Fibroblast of upper back skin (primary cell): ENCODE measurements around the gene ZNF665.
"Not testable (repeated sequence)": the region's sequence is repeated elsewhere in the genome, so short reads cannot be mapped to it uniquely, and the experiment has no call there.

ENCODE experiments used
- DNase-seq: peaks from one replicate; pipeline ENCODE4 v3.0.0-alpha.2; 2013

The ZNF665 gene

DNA sequence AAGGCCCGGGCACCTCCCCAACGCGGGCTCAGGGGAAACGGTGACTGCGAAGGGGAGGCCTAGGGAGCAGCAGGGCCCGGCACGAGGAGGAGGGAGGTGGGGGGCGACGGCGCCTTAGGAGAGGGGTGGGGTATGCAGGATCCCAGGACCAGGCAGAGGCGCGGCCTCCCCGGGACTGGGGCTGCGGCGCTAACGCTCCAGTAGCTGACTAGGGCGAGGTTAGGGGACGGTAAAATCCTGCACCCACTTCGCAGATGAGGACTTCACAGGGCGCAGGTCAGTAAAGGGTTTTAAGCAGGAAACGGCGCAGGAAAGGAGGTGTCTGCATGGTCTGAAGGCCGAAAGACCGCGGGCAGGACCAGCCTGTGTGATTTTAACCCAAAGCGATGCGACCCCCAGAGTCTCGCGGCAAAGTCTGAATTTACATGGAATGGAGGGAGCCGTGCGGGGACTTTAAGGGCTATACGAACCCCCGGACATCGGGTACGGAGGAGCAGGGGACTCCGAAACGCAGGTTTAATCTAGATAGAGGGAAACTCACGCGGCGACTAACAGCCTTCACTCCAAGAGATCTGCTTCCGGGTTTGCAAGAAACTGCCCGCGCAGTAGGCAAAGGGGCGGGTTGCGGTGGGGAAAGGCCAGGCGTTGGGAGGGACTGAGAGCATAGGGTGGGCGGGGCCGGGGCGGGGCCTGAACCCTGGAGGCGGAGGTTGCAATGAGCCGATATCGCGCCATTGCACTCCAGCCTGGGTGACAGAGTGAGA, at the start of gene ZNF665:
TSS of gene ZNF665 (minus strand) at position 588 of the 764 bp plus-strand sequence. CDS start 10,460 bp downstream, outside the sequence.
- DNase-seq, result peak; percentile 82

DNA sequence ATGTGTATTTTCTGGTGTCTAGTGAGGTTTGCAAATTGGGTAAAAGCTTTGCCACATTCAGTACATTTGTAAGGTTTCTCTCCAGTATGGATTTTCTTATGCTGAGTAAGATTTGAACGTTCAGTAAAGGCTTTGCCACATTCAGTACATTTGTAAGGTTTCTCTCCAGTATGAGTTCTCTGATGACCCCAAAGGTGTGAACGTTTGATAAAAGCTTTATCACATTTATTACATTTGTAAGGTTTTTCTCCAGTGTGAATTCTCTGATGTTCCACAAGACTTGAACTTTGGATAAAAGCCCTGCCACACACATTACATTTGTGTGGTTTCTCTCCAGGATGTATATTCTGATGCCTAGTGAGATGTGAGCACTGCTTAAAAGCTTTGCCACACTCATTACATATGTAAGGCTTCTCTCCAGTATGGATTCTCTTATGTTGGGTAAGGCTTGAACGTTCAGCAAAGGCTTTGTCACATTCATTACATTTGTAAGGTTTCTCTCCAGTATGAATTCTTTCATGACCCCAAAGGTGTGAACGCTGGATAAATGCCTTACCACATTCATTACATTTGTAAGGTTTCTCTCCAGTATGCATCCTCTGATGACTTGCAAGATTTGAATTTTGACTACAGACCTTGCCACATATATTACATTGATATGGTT, 44.1 kb upstream of the ZNF665 start:
- no peak for DNase-seq

DNA sequence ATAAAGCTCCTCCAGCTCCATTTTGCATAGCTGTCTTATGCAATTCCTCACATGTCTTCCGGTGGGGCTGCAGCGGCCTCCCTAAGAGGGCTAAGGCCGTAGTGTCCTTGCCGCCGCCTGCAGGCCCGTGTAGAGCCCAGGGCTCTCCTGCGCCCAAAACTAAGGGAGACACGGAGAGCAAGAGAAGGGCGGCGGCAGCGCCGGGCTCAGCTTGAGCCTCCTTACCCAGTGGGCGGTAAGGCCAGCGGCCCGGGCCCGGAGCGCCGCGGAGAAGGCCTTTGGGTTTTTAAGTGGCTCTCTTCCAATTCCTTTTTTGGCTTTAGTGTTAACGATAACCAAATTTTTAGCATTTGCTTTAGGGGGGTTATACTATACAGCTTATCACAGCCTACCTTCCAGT, 31.4 kb upstream of the ZNF665 start:
- DNase-seq, result no peak

DNA sequence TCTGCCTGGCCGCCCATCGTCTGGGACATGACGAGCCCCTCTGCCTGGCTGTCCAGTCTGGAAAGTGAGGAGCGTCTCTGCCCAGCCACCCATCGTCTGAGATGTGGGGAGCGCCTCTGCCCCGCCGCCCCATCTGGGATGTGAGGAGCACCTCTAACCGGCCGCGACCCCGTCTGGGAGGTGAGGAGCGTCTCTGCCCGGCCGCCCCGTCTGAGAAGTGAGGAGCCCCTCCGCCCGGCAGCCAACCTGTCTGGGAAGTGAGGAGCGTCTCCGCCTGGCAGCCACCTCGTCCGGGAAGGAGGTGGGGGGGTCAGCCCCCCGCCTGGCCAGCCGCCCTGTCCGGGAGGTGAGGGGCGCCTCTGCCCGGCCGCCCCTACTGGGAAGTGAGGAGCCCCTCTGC, 29.6 kb upstream of the ZNF665 start:
- not testable (repeated sequence) for DNase-seq

DNA sequence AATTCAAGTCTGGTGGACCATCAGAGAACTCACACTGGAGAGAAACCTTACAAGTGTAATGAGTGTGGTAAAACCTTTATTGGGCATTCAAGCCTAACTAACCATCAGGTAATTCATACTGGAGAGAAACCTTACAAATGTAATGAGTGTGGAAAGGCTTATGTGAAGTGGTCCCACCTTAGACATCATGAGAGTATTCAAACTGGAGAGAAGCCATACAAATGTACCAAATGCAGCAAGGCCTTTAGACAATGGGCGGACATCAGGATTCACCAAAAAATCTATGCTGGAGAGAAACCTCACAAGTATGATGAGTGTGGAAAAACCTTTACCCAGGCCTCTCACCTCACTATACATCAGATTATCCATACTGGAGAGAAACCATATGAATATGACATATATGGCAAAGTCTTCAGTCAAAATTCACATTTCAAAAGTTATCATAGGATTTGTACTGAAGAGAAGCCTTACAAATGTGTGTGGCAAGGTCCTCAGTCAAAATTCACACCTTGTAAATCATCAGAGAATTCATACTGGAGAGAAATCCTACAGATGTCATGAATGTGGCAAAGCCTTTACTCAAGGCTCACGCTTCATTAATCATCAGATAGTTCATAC, 19.7 kb upstream of the ZNF665 start:
- DNase-seq, result no peak

DNA sequence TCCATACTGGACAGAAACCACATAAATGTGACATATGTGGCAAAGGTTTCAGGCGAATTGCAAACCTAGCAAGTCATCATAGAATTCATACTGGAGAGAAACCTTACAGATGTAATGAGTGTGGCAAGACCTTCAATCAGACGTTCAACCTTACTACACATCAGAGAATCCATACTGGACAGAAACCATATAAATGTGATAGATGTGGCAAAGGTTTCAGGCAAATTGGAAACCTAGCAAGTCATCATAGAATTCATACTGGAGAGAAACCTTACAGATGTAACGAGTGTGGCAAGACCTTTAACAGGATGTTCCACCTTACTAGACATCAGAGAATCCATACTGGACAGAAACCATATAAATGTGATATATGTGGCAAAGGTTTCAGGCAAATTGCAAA, 18.4 kb upstream of the ZNF665 start:
- DNase-seq, result not testable (repeated sequence)

DNA sequence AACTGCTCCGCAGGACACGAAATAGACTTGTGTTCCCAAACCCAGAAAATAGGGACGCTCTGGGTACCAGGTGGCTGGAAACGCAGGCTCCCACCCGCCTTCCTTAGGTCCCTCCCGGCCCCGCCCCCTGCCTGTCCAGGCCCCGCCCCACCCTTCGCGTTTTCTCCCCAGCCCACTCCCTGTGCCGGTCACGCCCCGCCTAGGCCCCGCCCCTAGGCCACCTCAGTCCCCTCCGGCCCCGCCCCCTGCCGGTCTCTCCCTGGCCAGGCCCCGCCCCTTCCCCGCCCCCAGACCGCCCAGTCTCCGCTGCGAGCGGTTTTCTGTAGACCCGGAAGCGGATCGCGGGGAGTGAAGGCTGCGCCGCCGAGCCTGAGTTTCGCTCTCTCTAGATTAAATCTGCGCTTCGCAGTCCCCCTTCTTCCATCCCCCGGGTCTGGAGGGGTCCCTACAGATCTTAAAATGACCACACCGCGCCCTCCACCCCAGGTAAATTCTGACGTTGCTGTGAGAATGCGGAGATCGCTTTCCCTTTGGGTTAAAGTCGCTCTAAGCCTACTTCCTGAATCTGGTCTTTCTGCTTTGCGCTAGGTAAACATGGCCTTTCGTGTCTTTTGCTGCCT, 3.7 kb upstream of the ZNF665 start:
- DNase-seq, result peak; percentile 89

DNA sequence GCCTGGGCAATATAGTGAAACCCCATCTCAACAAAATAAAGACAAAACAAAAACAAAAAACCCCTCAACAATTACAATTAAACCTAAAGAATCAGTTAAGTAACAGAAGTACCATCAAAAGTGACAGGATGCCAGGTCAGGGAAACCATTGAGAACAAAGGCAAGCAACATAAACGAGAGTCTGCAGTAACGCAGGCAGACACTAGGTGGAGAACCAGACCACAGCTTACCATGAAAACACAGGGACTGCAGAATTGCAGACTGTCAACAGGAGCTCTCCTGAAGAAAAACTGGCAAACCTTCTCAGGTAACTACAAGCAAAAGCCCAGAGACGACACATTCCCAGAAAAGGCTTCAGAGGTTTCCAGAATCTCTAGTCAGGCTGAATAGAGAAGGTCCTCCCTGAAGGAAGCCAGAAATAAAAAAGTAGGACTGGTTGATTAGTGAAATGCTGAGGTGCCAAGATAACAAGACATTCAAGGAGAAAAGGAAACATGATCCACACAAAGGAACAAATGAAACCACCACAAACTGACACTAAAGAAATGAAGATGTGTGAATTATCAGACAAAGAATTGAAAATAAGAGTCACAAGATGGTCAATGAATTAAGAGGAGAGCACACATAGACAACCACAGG, 2.2 kb upstream of the ZNF665 start:
- peak; percentile 75 for DNase-seq

DNA sequence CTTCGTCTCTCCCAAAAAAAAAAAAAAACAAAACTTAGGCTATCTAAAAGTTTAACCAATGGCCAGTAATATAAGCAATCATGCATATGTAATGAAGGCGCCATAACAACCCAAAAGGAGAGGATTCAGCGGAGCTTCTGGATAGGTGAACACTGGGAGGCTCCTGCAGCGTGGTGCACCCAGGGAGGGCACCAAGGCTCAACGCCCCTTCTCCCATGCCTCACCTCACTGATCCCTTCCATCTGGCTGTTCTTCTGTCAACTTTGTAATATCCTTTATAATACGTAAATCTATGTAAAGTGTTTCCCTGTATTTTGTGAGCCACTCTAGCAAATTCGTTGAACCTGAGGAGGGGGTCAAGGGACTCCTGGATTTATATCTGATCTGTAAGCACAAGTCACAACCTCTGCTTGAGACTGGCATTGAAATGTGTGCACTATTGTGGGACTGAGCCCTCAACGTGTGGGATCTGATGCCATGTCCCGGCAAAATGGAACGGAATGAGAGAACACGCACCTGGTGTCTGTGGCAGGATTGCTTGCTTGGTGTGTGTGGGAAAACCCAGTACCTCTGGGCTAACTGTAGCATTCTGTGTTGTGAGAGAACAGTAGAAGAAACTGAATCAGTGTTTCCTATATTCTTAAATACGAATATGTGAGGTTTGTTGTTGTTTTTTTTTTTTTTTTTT, 521 bp upstream of the ZNF665 start:
- DNase-seq, result no peak

DNA sequence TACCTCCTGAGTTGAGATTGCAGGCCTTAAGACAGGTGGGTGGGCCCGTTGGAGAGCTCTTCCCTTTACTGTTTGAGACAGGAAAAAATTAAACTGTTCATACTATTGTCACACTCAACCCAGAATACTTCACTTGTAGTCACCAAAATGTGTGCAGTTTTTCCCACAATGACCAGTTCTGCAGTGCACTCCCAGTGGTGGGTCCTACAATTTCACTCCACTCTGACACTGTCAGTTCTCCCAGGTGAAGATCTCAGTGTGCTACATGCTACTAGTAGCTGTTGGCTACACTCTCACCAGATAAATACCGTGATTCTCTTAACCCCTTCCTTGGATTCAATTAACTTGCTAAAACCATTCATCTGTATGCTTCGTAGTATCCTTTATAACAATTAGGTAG, 2.9 kb downstream of the ZNF665 start:
- no peak for DNase-seq

DNA sequence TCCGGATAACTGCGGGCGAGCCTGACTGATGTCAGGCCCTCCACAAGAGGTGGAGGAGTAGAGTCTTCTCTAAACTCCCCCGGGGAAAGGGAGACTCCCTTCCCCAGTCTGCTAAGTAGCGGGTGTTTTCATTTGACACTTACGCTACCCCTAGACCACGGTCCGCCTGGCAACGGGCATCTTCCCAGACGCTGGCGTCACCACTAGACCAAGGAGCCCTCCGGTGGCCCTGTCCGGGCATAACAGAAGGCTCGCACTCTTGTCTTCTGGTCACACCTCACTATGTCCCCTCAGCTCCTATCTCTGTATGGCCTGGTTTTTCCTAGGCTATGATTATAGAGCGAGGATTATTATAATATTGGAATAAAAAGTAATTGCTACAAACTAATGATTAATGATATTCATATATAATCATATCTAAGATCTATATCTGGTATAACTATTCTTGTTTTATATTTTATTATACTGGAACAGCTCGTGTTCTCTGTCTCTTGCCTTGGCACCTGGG, 3.4 kb downstream of the ZNF665 start:
- DNase-seq, result not testable (repeated sequence)

DNA sequence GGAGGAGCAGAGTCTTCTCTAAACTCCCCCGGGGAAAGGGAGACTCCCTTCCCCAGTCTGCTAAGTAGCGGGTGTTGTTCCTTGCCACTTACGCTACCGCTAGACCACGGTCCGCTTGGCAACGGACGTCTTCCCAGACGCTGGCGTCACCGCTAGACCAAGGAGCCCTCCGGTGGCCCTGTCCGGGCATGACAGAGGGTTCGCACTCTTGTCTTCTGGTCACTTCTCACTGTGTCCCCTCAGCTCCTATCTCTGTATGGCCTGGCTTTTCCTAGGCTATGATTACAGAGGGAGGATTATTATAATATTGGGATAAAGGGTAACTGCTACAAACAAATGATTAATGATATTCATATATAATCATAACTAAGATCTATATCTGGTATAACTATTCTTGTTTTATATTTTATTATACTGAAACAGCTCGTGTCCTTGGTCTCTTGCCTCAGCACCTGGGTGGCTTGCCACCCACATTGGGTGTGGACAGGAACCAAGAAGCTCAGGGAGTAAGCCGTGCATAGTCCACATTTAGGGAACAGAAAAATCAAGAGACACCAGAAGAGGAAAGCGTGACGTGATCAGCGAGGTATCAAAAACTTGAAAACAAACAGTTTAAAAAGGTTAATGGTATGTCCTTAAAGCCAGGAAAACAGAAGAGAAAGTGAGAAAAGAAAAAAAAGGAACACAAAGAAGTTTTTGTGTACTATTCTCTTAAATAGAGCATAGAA, 7.8 kb downstream of the ZNF665 start:
- DNase-seq, result not testable (repeated sequence)

DNA sequence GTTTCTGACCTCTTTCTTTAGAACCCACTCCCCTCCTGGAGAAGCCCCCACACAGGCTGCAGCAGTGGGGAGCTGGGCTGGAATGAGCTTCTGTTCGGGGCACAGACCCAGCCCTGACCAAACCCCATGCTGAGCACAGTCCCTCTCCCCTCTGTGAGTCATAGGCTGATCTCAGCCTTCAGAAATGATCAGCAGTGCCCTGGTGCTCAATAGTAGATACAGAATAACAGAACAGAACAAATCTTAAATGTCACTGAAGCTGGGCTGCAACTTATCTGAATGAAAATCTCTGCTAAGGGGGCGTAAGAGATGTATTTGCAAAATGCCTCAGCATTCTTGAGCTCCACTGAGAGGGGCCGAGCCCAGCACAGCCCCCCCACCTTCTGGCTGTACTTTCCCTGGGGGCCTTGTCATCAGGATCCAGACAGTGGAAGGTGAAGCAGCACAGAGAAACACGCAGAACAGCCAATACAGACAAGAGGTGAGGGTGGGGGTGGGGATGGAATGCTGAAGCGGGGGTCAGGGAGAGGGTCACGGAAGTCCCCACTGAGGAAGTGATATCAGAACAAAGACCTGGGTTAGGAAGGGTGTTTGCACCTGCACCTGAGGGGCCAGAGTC, 9.9 kb downstream of the ZNF665 start:
- peak; percentile 43 for DNase-seq

DNA sequence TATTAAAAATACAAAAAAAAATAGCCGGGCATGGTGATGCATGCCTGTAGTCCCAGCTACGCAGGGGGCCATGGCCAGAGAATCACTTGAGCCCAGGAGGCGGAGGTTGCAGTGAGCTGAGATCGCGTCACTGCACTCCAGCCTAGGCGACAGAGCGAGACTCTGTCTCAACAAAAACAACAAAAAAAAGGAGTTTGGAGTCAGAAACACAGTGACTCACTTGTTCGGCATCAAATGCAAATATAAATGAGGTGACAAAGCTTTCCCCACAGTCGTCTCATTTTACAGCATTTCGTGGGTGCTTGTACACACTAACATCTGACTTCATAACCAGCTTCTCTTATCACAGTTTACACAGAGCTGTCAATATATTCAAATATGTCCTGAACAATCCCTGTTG, 11.0 kb downstream of the ZNF665 start:
- DNase-seq, result peak; percentile 4

DNA sequence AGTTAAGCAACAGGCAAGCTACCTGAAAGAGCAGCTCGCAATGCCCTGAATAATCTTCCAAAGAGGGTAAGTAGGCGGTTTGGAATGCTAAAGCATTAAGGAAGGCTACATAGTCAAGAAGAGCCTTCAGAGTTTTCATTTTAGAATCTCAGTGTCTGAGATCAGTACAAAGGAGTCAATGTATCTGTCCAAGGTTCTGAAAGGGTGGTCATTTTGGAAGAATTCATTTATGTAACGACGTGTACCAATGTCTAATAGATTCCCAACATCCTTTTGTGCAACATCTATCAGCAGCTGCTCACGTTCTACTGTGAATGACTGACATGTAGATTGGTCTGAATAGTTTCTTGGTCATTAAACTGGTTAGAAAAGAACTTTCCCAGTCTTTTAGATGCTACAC, 15.2 kb downstream of the ZNF665 start:
- no peak for DNase-seq

DNA sequence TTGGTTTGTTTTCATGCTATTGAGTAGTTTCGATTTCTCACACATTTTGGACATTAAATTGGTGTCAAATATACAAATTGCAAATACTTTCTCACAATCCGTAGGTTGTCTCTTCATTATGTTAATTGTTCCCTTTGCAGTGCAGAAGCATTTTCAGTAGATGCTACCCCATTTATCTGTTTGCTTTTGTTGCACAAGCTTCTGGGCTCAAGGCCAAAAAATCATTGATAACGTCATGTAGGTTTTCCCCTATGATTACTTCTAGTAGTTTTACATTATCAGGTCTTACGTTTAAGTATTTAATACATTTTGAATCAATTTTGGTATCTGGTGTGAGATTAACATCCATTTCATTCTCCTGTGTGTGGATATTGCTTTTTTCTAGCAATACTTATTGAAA, 20.3 kb downstream of the ZNF665 start:
- no peak for DNase-seq

DNA sequence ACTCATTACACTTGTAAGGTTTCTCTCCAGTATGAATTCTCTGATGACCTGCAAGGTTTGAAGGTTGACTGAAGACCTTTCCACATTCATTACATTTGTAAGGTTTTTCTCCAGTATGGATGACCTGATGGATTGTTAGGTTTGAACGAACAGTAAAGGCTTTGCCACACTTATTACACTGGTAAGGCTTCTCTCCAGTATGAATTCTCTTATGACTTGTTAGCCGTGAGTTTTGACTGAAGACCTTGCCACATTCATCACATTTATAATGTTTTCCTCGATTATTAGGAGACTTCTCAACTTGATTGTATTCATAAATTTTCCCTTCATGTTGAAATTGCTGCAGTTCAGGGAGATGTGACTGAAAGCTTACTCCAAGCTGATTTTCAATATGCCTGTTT, 27.5 kb downstream of the ZNF665 start:
- no peak for DNase-seq

DNA sequence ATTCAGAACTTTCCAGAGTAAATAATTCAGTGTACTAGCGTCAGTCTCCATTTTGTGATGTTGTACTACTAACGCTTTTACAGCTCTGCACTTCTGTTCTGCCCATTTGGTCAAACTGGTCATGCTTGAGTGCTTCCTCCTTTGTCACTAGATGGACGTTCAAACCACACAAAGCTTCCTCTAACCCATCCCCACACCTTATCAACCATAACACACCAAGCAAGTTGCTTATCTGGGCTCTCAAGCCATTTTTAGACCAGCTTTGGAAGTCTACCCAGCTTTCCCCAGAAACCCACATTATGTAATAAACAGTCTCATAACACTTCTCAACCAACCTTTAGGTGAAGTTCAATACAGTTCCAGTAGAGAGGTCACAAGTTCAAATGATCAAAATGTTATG, 32.0 kb downstream of the ZNF665 start:
- DNase-seq, result no peak

DNA sequence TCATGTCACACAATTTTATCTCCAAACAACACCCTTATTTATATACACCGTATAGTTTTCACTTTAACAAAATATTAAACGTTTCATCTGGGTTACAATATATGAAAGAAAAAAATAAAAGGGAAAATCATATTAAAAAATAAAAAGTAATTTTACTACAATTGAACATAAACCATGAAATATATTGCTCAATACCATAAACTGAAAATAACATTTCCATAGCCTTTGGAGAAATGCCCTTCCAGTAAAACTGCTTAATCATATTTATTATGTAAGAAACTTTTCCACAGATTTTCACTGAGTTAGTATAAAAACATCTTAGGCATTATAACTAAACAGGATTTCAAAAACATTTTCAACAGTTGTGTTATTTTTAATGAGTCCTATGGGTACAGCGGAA, 32.8 kb downstream of the ZNF665 start:
- DNase-seq, result no peak

DNA sequence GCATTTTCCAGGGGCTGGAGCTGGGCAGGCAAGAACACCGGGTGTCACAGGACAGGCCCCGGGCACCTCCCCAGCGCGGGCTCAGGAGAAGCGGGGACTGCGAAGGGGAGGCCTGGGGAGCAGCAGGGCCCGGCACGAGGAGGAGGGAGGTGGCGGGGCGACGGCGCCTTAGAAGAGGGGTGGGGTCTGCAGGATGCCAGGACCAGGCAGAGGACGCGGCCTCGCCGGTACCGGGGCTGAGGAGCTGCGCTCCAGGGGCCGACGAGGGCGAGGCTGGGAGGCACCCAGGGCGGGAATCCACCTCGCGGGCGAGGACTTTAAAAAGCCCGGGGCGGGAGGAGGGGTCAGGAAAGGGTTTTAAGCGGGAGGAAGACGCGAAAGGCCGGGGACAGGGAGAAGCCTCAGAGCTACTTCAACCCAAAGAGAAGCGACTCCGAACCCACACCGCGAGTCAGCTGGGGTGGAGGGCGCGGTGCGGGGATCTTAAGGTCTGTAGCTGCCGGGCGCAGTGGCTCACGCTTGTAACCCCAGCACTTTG, 35.0 kb downstream of the ZNF665 start:
- DNase-seq, result peak; percentile 13

DNA sequence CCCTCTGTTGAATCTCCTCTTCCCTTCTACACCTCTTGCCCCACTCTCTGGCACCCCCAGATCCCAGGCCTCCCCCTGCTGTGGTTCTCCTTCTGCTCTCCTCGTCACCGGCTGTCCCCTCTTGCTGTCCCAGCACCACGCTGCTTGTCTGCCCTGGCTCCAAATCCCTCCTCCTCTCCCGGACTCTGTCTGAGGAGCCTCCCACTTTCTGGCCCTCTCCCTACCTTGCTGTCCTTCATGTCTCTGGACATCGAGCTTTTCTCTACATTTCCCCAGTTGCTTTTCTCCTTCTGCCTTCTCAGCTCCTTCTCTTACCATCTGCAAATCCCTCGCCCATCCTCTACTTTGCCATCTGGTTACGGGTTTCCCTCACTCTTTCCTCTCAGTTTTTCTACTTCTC, 35.5 kb downstream of the ZNF665 start:
- no peak for DNase-seq
